Activated T-helper 1 cell treated with anti-CD3 and anti-CD28 coated beads, Interleukin-2, amount 50 U/mL, for 16 hours (primary cell): ENCODE data around the gene VSIR.

Experiments used
- DNase-seq, 2 donors: peaks; one replicate each; pipeline ENCODE4 v3.0.0-alpha.2; 2020; ENCODE audit warnings: low read depth in 1 of 2, low spot score in 1 of 2

VSIR gene

DNA sequence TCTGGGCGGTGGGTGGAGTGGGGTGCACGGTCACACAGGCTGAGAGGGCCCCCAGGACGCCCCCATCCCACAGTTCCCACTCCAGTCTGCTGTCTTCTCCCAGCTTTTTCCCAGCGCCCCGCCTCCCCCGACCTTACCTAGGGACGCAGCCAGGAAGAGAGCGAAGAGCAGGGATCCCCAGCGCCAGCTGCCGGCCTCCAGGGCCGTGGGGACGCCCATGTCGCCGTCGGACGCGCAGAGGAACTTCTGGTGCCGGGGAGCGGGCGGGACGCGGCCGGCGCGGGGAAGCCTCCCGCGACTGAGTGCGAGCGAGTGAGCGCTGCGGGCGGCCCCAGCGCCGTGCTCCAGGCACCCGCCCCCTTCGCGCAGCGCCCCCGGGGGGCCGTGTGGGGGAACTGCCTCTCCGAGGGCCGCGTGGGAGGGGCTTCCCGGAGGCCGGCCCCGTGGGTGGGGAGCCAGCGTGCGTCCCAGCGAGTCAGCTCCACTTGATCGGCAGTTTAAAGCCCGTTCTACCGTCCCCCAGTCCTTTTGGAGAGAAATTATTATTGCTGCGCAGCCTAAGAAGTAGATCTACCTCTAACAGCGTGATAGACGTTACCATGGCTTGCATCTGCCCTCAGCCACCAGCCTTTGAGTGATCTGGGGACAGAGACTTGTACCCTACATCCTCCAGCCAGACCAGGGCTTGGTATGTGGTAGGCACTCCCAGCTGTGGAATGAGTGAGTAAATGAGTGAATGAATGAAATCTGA, at the start of gene VSIR:
VSIR (minus strand) TSS at position 300 of the 751 bp plus-strand sequence; CDS start at position 219, 81 bp downstream.
- peak; percentile 83 to 95 for DNase-seq

DNA sequence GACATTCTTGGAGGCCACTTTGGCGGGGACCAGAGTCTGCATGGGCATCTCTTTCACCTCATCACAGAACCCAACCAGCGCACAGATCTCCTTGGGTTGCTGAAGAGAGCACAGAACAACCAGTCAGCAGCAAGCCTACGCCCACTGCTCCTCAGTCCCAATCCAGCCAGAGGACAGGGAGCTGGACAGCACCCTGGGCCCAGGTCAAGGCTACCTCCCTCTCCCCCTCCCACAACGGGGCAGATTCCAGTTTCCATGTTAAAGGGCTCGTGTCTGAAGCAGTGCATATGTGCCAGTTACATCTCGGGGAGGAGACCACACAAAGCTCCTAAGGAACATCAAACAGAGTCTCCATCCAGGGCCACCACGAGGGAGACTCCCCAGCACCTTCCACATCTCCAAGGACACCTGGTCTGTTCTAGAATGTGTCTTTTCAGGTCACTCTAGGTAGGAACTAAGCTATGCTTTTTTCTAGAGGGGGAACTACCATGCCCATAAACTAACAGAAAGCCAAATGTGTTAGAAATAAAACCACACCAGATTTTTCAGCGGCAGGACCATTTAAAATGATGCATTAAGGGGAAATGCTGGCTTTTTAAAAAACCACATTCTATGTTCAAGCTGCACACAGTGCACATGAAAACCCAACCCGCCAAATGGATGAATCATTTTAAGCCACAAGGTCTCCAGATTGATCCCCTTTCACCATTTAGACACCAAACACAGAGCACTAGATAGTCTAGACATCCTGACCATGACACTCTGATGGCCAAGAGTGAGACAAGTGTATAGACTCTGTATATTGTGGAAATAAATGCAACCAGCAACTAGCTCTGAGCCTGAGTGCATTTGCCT, 48.8 kb upstream of the VSIR start:
- no peak for DNase-seq

DNA sequence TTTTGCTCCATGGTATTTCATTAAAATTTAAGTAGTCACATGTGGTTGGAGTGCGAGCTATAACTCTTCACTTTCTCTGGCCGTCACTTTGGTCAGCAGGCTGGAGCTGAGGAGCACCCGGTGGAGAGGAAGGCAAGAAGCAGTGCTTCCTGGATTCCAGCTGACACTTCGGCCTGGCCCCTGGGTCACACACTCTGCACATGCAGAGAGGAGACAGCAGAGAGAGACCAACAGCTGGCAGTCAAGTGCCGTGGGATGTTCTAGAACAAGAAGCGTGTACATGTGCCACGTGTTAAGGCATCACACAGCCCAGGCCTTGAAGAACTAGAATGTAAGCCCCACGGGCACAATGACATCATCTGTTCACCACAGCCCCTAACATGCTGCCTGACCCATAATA, 47.6 kb upstream of the VSIR start:
- no peak for DNase-seq

DNA sequence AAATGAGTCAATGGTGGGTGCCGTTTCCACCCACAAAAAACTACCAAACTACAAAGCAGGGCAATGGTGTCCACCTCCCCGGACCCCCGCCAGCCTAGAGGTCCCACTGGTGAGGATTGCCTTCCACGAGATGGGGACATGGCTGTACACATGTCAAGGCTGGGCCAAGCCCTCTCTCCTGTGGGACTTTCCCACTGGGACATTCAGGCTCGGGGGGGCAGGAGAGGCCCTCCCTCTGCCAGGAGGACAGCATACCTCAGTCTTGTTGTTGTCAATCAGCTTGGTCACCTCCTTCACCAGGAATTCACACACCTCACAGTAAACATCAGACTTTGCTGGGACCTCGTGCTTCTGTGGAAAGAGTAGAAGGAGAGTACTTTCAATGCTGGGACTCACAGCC, 46.7 kb upstream of the VSIR start:
- DNase-seq = no peak

DNA sequence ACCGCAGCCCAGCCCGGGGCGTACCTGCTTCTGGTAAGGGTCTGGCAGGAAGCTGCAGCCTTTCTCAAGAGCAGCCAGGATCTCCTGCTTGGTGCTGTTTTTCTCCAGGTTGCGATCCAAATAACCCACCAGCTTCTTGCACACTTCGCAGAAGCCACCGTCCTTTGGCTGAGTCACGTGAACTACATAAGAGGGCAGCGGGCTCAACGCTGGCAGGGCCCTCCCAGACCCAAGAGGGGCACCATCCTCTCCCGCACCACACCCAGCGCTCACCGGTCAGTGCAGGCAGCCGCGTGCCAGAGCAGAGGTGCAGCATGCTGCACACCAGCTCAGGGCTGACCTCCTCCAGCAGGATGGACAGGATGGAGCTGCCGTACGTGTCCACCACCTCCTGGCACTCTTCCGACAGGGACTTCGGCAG, 46.1 kb upstream of the VSIR start:
- no peak for DNase-seq

DNA sequence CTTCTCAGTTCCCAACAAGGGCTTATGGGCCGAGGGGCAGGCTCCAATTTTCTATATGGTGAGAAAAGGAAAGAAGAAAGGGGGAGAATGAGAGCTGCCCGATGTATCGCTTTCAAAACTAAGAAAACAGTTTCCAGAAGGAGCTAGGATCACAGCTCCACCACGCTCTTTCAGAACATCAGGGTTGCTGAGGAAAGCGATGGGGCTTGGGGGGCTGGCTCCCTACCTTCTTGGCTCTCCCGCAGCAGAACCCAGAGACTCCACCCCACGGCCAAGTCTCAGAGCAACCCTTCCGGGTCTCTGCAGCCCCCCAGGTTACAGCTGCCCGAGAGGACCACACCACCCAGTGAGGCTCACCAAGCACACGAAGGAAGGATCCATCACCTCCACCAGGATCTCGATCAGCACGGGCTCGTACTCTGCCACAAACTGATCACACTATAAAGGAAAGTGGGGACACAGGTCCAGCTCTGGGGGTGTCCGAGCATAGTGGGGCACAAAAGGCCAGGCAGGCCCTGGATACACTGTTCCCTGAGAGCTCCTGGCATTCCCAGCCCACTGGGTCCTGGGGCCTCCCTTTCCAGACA, 45.4 kb upstream of the VSIR start:
- no peak for DNase-seq

DNA sequence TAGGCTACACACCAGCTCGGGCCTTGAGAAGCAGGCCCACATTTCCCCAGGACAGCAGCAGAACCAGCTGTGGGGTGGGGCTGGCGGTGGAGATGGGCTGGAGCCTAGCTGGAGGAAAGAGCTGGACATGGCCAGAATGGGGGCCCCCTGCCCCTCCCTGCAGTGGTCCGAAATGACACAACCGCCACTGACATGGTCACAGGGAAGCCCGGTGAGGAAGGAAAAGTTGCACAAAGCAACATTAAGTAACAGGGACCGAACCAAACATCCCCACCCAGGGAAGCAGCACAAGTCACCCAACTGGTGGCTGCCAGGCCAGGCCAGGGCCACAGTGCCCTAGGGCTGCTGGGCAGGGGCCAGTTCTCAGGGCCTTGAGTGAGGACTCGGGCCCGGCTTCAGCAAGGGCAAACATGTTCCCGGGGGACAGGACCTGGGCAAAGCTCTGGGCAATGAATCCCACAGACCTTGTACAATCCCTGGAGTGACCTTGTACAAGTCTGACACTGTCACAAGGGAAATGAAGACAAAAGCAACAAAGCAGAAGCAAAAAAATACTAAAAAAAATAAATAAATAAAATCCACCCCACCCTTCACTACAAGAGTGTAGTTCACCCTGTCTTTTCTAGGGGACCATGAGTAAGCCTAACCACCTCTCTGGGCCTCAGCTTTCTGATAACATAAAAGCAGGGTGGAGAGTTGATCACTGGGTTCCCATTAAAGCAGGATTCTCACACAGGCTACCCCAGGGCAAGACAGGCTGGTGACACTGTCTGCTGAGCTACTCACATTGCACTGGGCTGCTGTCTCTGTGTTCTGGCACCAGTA, 44.7 kb upstream of the VSIR start:
- no peak for DNase-seq

DNA sequence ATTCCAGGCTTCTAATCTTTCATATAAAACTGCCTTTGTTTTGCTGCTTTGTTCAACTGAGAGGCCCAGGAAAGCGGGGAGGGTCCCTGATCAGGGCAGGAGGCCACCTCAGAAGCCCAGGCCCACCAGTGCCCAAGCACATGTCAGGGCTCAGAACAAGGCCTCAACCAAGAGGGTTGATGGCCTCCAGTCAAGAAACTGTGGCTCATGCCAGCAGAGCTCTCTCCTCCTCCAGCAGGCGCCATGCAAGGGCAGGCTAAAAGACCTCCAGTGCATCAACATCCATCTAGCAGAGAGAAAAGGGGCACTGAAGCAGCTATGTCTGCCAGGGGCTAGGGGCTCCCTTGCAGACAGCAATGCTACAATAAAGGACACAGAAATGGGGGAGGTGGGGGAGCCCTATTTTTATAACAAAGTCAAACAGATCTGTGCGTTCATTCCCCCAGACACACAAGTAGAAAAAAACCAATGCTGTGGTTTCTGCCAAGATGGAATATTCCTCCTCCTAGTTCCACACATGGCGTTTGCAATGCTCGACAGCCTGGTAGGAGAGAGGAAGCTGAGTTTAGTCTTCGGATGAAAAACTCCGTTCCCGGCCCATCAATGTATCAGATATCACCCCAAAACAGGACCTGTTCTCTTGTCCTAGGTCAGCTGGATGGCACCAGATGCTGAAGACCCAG, 43.8 kb upstream of the VSIR start:
- no peak for DNase-seq

DNA sequence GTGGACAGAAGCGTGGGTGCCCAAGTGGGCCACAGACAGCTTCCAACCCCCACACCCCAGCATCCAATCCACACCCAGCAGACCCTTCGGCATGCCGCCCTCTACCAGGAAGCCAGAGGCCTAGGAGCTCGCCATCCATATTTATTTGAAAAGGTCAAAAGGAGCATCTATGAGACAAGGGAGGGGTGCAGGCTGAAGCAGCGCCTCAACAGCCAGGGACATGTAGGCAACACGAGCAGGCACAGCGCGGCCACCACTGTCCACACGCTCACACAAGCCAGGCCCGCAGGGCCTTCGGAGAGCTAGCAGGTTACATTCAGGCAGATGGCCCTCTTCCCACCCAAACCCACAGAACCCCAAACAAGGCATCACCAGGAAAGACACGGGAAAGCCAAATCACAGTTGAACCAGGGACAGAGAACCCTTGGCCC, 43.1 kb upstream of the VSIR start:
- DNase-seq = no peak

DNA sequence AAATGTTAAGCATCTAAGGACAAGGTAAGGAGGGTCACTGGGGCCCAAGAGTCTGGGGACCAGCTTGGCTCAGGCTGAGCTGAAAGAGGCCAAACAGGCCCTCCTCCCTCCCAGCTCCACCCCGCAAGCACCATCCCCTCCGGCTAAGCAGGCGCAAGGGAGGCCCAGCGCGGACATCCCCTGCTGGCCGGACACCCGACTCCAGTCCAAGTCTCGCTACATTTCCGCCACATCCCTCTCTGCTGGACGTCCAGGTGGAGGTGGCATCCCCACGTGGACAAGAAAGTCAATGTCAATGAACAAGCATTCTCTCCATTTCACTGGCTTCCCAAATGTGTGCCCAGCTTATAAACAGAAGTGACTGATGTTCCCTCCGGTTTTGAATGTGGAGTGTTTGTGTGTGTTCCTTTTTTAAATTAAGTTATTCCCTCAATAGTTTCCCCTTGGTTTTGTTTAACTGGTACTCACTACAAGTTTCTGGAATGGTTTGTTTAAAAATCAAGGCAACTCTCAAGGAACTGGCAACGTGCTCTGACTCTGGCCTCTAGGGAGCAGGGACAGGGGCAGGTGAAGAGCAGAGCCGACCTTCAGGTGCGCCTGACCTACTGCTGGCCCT, 42.3 kb upstream of the VSIR start:
- DNase-seq = no peak

DNA sequence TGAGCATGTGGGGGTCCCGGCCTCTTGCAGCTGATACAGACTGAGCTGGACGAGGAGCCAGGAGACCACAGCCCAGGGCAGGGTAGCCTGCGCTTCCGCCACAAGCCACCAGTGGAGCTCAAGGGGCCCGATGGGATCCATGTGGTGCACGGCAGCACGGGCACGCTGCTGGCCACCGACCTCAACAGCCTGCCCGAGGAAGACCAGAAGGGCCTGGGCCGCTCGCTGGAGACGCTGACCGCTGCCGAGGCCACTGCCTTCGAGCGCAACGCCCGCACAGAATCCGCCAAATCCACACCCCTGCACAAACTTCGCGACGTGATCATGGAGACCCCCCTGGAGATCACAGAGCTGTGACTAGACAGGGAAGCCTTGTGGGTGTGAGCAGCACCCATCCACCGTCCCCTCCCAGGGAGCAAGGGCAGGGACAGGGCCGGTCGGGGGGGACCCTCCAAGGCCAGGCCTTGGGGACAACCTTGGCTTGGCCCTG, 41.6 kb upstream of the VSIR start:
- no peak for DNase-seq

DNA sequence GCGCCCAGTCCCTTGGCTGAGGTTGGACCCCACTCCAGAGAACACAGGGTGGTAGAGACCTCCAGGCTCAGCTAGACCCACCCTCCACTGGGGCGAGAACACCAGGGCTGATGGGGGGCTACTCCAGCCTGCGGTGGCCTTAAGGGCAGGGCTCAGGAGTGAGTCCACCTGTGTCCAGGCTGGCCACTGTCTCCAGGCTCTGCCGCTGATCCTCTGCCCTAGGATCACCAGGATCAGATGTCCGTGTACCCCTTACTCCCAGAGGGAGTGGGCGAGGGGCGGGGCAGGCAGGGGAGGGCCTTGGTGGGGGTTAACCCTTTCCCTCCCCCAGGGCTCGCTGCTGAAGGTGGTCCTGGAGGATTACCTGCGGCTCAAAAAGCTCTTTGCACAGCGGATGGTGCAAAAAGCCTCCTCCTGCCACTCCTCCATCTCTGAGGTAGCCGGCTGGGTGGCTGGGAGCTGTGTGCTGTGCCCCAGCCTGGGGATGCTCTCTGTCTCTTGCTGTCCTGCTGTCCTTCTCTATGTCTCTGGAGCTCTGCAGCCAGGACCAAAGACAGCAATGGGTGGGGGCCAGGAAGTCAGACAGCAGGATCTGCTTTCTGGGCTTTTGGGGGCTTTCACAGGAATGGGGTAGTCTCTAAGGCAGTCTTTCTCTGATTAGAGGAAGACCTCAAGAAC, 39.7 kb upstream of the VSIR start:
- DNase-seq = no peak

DNA sequence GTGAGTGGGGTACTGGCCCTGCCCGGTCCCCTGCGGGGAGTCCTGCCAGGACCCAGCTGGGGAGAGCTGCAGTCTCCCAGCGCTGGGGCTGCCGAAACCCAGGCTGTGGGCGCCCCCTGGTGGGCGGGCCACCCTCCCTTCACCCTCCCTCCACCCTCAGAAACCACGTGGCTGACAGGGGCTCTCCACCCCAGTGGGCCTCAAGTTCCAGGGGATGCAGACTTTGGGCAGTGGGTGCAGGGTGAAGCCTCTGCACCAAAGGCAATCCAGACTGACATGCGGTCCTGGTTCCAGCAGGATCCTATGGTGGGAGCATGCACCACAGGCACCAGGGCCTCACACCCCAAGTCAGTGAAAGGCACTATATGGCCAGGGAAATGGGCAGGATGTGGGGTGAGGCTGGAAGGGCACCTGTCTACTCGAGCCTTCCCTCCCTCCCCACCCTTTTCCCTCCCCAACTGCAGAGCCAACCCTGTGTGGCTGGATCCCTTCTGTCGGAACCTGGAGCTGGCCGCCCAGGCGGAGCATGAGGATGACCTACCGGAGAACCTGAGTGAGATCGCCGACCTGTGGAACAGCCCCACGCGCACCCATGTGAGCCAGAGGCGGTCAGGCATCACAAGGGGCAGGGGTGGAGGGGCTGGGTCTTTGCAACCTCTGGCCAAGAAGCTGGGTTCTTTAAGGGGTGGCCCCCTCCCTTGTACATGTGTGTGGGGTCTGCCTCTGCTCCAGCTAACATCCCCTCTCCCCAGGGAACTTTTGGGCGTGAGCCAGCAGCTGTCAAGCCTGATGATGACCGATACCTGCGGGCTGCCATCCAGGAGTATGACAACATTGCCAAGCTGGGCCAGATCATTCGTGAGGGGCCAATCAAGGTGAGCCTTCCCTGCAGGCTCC, 38.9 kb upstream of the VSIR start:
- peak; percentile 69 to 70 for DNase-seq

DNA sequence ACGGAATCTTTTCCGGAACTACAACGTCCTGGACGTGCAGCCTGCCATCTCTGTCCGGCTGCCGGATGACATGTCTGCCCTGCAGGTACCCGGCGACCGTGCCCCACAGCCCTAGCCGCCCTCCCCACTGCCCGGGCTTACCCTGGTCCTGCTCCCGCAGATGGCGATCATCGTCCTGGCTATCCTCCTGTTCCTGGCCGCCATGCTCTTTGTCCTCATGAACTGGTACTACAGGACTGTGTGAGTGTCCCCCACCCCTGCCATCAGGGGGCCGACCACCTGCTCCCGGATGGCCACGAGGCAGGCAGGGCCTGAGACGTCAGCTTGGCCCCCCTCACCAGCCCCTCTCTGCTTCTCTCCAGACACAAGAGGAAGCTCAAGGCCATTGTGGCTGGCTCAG, 38.0 kb upstream of the VSIR start:
- no peak for DNase-seq

DNA sequence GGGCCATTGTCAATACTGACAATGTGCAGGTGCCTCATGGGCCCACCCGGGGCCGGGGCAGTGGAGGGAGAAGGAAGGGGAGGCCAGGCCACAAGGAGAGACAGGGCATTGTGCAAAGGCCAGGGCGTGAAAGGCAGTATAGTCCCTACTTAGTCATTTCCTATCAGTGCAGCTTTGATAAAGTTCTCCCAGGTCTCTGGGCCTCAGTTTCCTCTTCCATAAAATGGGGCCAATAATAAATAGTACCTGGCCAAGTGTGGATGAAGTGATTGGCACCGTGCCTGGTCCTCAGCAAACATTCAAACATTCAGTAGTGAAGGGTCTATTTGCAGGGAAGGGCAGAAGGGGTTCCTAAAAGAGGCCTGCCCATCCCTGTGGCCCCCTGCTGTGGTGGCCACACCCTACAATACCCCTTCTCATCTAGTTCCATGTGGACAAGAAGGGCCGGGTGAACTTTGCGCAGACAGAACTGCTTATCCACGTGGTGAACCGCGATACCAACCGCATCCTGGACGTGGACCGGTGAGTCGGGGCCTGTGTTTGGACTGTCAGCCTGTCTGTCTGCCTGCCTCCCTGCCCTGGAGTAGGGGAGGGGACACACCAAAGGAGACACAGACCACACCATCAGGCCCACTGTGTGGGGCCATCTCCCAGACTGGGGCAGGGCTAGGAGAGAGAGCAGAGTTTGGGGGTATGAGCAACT, 36.9 kb upstream of the VSIR start:
- DNase-seq = no peak

DNA sequence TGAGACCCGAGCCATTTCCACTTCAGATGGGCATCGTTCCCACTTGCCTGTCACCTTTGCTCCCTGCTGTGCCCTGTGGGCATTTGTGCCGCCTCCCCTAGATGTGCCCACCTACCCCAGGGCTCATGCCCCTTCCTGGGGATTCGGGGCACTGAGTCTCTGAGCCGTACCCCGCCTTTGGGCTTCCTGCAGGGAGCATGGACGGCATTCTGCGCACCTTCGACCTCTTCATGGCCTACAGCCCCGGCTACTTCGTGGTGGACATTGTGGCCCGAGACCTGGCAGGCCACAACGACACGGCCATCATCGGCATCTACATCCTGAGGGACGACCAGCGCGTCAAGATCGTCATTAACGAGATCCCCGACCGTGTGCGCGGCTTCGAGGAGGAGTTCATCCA, 36.3 kb upstream of the VSIR start:
- DNase-seq = no peak

DNA sequence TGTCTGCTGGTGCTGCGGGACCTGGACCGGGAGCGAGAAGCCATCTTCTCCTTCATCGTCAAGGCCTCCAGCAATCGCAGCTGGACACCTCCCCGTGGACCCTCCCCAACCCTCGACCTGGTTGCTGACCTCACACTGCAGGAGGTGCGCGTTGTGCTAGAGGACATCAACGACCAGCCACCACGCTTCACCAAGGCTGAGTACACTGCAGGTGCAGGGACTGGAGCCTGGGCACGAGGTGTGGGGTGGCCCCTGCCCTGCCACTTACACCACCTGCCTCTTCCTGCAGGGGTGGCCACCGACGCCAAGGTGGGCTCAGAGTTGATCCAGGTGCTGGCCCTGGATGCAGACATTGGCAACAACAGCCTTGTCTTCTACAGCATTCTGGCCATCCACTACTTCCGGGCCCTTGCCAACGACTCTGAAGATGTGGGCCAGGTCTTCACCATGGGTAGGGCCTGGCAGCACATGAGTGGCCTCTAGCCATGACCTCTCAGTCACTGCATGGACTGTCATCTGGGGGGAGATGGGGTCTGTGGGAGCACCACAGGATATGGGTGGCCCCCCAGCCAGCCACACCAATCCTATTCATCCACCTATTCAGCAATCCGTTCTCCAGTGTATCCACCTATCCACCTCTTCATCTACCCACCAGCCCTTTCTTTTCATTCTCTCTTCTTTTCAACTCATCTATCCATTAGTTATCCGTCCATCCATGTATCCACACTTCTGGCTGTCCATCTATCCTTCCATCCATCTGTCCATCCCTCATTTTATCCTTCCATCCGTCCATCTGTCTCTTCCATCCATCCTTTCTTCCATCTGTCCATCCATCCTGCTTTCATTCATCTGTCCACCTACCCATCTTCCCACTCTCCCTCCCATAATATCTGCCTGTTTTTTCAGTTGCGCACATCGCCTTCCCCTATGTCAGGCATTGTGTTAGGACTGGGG, 34.5 kb upstream of the VSIR start:
- no peak for DNase-seq
